Measurements from ENCODE around the gene TRIM46. TPM values are rescaled to one million over a fixed set of nuclear protein-coding genes. Genes with fewer than 3 reads are reported as not detected.

The TRIM46 gene, protein sequence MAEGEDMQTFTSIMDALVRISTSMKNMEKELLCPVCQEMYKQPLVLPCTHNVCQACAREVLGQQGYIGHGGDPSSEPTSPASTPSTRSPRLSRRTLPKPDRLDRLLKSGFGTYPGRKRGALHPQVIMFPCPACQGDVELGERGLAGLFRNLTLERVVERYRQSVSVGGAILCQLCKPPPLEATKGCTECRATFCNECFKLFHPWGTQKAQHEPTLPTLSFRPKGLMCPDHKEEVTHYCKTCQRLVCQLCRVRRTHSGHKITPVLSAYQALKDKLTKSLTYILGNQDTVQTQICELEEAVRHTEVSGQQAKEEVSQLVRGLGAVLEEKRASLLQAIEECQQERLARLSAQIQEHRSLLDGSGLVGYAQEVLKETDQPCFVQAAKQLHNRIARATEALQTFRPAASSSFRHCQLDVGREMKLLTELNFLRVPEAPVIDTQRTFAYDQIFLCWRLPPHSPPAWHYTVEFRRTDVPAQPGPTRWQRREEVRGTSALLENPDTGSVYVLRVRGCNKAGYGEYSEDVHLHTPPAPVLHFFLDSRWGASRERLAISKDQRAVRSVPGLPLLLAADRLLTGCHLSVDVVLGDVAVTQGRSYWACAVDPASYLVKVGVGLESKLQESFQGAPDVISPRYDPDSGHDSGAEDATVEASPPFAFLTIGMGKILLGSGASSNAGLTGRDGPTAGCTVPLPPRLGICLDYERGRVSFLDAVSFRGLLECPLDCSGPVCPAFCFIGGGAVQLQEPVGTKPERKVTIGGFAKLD
- 6.0 and 11.2 TPM in 2 replicates for total RNA-seq

DNA sequence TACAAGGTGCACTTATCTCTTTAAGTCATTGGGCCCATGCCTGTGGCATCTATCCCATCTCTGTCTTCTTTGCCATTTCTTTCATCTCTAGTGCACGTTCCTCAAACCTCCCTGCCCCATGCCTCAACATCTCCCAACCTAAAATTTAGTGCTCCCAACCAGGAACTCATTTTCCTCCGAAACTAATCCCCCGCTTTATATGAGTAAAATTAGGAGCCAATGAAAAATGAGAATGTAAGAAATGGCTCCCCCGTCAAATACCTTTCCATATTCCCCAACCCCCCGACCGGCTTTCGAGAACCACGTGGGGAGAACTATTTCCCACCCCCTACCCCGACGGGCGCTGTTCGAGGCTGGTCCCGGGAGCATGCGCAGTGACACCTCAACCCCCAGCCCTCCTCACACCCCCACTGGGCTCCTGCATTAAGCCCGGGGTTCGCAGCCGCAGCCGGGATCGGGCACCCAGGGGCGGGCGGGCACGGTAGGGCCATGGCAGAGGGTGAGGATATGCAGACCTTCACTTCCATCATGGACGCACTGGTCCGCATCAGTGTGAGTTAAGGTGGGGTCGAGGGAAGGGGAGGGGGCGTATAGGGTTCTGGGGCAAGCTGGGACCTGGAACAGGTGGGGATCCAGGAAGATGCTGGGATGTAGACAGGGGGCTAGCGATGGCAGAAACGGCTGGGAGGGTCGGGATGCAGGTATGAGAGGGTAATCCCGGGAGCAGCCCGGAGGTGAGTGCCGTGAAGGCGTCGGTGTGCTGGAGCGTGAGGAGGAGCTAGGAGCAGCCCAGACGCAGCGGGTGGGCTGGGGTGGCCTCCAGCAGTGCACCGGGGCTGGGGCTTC, at the start of gene TRIM46:
Gene TRIM46, plus strand, starts transcription at position 372 of the 846 bp plus-strand sequence. Its CDS starts 118 bp downstream, at position 490.

DNA sequence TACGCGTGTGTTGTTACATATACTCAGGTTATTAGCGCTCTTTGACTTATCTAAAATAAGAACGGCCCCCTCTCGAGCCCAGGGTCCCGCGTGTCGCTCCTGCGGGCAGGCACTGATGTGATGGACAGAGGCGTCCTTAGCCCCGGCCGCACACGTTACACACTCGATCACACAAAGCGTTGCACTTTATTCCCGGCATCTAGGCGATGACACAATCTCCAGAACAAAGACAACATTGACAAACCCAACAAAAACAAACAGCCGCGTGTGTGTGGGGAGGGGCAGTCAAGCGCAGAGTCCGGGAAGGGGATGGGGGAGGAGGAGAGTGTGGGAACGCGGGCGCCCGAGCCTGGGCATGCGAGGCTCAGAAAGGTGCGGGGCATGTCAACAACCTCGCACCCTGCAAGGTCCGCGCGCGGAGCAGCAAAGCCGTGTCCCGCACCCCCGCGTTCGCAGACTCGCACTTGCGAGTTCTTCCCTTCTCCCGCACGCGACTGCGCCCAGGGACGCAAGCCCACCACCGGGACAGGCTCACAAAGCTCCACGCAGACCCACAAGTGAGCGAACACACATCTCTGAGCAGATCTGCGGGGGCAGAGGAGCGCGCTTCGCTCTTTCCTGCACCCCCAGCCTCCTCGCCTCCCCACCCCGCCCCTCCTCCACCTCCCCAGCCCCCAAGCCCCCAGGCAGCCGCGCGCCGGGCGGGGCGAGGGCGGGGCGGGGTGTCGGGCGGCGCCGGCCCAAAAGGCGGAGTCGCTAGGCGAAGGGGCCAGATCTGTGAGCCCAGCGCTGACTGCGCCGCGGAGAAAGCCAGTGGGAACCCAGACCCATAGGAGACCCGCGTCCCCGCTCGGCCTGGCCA, 46.3 kb upstream of the TRIM46 start, which contains the start of gene EFNA1:
Gene EFNA1, plus strand, starts transcription at position 772 of the 862 bp plus-strand sequence. CDS start 102 bp downstream, outside the sequence.

DNA sequence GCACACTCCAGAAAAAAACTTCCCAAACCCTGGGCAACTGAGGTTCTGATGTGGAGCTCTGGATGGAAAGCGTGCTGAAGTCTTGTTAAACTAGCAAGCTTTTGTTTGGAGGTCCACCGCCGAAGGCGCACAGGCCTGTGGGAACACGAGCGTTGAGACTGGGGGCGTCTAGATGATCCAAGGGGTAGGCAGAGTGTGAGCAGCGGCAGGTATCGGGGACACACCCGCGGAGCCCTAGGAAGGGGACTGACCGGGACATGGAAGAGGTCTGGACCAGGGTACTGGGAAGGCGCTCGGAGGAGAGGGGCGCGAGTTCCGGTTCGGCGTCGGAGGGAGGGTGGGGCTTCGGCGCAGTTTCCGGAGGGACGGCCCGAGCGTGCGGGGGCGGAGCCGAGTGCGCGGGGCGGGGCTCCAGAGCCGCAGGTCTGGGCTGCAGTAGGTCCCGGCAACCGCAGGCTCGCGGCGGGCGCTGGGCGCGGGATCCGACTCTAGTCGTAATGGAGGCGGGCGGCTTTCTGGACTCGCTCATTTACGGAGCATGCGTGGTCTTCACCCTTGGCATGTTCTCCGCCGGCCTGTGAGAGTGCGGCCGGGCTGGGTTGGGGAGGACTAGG, 38.1 kb upstream of the TRIM46 start, which contains the start of gene SLC50A1:
Gene SLC50A1, plus strand, starts transcription at position 438 of the 614 bp plus-strand sequence. Its CDS starts 60 bp downstream, at position 498.

DNA sequence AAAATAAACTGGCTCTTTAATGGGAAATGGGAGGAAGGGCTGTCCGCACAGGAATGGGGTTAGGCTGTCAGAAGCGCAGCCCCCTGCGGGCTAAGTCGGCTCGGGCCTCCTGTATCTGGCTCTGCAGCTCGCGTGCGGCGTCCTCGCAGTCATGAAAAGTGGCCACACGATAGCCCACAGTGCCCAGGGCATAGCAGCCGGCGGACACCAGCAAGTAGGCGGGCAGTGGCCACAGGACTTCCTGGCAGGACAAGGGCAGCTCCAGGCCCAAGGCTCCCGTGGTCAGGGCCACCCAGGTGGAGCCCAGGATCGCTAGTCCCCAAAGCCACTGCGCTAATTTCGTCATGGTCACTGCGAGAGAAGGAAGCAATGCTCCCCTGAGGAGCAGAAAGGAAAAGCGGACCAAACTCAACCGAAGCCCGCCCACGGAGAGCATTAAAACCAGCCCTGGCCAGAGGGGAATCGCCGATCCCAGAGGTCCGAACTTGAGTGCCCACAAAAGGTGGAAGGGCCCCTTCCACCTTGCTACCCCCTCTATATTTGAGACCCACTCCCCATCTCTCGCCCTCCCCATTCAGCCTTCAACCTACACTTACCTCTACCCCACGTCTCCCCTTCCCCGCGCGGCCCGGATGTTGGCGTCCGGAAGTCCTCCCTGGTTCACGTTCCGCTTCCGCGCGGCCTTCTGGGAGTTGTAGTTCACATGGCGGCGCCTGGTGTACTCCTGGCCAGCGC, 33.6 kb upstream of the TRIM46 start, which contains the start of gene DPM3:
Gene DPM3, minus strand, starts transcription at position 637 of the 735 bp plus-strand sequence. Its CDS starts 291 bp downstream, at position 346.

DNA sequence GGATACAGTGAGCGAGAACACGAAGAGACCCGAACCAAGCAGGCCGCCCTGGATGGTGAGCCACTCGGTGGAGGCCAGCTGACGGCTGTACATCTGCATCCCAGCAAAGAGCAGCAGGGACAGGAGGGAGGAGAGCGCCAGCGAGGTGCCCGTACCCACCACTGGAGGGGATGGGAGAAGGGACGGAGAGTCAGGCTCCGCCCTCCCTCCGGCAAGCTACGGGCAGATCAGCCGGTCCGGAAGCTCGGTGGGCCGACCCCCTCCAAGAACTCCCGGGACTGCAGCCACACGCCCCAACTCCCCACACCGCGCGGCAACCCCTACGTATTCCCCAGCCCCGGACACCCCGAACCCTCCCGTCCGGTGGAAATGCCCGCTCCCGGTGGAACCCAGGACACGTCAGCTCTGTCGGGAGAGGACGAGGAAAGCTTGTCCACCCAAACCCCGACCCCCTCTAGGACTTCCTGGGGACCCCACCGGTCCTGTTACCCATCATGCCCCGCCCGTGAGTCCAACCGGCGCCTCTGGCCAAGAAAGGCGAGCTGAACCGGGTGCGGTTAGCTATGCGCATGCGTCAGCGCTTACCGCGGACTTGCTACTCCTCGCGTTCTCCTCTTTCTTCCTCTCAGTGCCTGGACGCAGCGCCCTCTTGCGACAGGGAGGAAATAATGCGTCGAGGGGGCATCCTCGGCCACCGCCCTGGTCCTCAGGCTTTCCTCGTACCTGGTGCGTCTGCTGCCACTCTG, 744 bp upstream of the TRIM46 start, which contains the start of gene KRTCAP2:
Gene KRTCAP2, minus strand, starts transcription at position 573 of the 746 bp plus-strand sequence. Its CDS starts 80 bp downstream, at position 493.

DNA sequence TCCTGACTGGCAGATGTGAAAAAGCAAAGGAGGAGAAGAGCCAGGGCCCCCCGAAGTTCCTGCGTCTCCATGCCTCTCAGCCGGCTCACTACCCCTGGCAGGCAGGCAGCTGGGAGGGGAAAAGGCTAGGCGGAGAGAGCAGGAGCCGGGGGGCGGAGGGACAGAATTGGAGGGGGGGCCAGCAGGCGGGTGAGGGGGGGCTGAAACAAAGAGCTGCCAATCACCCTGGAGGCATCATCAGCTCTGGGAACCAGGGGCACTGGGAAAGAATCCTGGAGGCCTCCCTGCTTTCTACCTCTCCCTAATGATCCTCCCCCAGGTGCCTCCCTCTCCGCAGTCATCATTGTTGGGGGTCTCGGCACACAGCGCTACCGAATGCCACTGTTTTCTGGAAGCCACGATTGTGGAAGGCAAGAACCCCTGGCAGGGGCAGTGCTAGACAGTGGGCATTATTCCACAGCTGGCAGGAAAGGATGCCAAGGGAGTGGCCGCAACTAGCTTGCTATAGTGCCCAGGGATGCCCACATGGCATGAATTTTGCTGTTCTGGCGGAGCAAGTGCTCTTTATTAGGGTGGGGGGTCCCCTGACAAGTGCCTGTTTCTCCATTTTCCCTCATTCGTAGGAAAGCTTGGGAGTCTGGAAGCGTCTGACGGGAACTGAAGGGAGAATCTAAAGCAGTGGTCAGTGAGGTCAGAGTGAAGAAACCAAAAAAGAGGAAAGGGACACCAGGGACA, 34.3 kb downstream of the TRIM46 start, which contains the start of gene THBS3:
Gene THBS3, minus strand, starts transcription at position 92 of the 735 bp plus-strand sequence. Its CDS starts 21 bp downstream, at position 71.

DNA sequence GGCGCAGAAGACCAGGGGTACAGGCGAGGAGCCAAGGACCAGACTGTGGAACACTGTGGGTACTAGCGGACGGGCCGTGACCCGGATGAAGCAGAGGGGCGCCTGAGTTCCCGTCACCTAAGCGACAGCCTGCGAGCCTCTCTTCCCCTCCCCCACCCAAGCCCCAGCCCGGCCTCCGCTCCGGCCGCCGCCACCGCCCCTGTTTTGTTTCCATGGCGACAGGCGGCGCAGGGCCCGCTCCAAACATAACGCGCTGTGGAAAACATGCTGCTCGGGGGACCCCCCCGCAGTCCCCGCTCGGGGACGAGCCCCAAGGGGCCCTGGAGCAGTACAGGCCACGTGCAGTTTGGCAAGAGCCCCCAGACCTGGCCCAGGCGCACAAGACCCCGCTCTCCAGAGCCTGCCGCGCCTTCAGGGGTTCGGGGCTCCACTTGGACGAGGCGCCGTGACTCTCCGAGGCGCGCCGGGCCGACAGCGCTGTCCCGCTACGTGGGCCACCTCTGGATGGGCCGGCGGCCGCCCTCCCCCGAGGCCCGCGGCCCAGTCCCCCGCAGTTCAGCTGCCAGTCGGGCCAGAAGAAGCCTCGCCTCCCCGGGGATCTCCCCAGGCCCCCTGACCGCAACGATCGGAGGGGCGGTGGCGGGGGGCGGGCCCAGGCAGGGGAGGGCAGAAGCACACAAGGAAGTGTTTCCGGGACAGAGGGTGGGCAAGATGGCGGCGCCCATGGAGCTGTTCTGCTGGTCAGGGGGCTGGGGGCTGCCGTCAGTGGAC, 35.1 kb downstream of the TRIM46 start, which contains the start of gene MTX1:
Gene MTX1, plus strand, starts transcription at position 155 of the 771 bp plus-strand sequence. Its CDS starts 110 bp downstream, at position 265.

Other genes with a start within 250 kb of the TRIM46 start
- gene PMVK, start 237.1 kb upstream of the TRIM46 start, total RNA-seq = 10.8 and 13.6 TPM in 2 replicates
- 19.6 and 134 TPM in 2 replicates for gene PBXIP1, start 217.8 kb upstream of the TRIM46 start, total RNA-seq
- 21.0 and 27.5 TPM in 2 replicates for gene PYGO2, start 212.1 kb upstream of the TRIM46 start, total RNA-seq
- gene SHC1, start 203.1 kb upstream of the TRIM46 start, total RNA-seq = 197 and 225 TPM in 2 replicates
- 35.0 and 288 TPM in 2 replicates for gene CKS1B, start 199.2 kb upstream of the TRIM46 start, total RNA-seq
- gene FLAD1, start 190.5 kb upstream of the TRIM46 start, total RNA-seq = 39.6 and 50.0 TPM in 2 replicates
- gene LENEP, start 180.3 kb upstream of the TRIM46 start, total RNA-seq = 0.89 TPM in 1 of 2 replicates, not detected in the other
- gene ZBTB7B, start 171.0 kb upstream of the TRIM46 start, total RNA-seq = 19.1 and 23.5 TPM in 2 replicates
- 0.13 TPM in 1 of 2 replicates, not detected in the other for gene DCST2, start 140.1 kb upstream of the TRIM46 start, total RNA-seq
- gene DCST1, start 140.0 kb upstream of the TRIM46 start, total RNA-seq = not detected in 2 replicates
- 116 and 227 TPM in 2 replicates for gene ADAM15, start 122.5 kb upstream of the TRIM46 start, total RNA-seq
- gene EFNA4, start 110.1 kb upstream of the TRIM46 start, total RNA-seq = 13.5 and 17.6 TPM in 2 replicates
- 0.98 and 4.3 TPM in 2 replicates for gene EFNA3, start 95.0 kb upstream of the TRIM46 start, total RNA-seq
- gene EFNA1, start 46.0 kb upstream of the TRIM46 start, total RNA-seq = 10.6 and 41.1 TPM in 2 replicates
- gene SLC50A1, start 38.0 kb upstream of the TRIM46 start, total RNA-seq = 42.0 and 45.3 TPM in 2 replicates
- 65.3 and 79.0 TPM in 2 replicates for gene DPM3, start 33.3 kb upstream of the TRIM46 start, total RNA-seq
- gene KRTCAP2, start 545 bp upstream of the TRIM46 start, total RNA-seq = 239 and 262 TPM in 2 replicates
- gene THBS3, start 34.0 kb downstream of the TRIM46 start, total RNA-seq = 10.3 and 67.4 TPM in 2 replicates
- 113 and 146 TPM in 2 replicates for gene MTX1, start 34.8 kb downstream of the TRIM46 start, total RNA-seq
- 28.8 and 35.4 TPM in 2 replicates for gene ENTREP3, start 81.6 kb downstream of the TRIM46 start, total RNA-seq
- 116 and 121 TPM in 2 replicates for gene SCAMP3, start 88.5 kb downstream of the TRIM46 start, total RNA-seq
- gene CLK2, start 99.7 kb downstream of the TRIM46 start, total RNA-seq = 20.0 and 23.3 TPM in 2 replicates
- gene HCN3, start 103.6 kb downstream of the TRIM46 start, total RNA-seq = 2.1 and 2.4 TPM in 2 replicates
- not detected in 2 replicates for gene PKLR, start 127.6 kb downstream of the TRIM46 start, total RNA-seq
- gene FDPS, start 135.0 kb downstream of the TRIM46 start, total RNA-seq = 148 and 342 TPM in 2 replicates
- gene RUSC1, start 147.0 kb downstream of the TRIM46 start, total RNA-seq = 36.0 and 56.4 TPM in 2 replicates

Data from mesangial cell (primary cell).